Upper lobe of left lung (tissue), 4 donors: Measurements from ENCODE around the gene CARD10.

Source experiments
- EP300 ChIP-seq, 4 donors: sonication (generic); formaldehyde crosslinking; IDR thresholded peaks; one replicate each; pipeline ENCODE4 v1.5.1; 2017; ENCODE audit warnings: antibody characterized with exemption in 4 of 4, control low read depth in 2 of 4
- POLR2A ChIP-seq, 4 donors: fragments of 450-650 bp; IDR thresholded peaks; one replicate each; pipeline ENCODE4 v1.5.1; 2016 to 2017; ENCODE audit warnings: antibody characterized with exemption in 4 of 4, mild to moderate bottlenecking in 2 of 4
- TF ChIP-seq, protein P1 (sequence below), 6 experiments: fragments of 450-650 bp in 4 of 6; fragments of 200-600 bp in 2 of 6; sonication (generic) in 2 of 6; IDR thresholded peaks; one replicate each; pipeline ENCODE4 v1.5.1; 2016 to 2019; ENCODE audit warnings: antibody characterized with exemption in 6 of 6

DNA sequence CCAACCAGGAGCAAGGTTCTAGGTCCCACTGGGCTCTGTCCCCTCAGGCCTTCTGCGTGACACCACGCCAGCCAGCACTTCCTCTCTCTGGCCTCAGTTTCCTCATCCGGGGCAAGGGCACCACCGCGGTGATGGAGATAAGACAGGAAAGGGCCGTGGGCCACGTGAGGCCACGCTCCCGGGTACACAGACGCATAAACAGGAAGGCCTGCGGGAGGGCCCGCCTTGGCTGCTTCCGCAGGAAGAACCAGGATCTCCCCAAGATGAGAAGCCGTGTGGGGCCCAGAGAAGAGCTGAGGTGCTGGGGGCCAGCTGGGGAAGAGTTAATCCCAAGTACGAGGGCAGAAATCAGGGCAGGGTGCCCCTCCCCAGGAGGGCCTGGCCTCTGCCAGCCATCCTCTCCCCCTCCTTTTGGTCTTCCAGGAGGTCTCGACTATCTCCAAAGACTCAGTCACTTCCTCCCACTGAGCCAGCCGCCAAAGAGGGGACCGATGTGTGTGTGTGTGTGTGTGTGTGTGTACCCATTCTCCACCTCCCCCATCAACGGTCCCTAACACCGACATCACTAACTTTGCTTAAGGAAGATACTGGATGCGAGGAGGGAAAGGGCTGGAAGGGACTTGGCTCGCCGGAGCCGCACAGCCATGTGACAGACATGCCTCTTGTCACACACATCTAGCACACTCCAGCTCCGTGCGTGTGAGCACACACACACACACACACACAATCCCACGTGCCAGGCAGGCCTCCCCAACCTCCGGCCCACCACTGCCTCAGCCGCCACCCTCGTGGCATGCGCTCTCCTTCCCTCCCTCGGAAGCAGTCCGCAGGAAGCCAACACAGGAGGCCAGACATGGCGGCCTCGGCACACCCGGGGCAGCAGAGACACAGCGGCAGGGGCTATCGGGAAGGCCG, 34.5 kb downstream of the CARD10 start:
- TF ChIP-seq, protein P1, sequence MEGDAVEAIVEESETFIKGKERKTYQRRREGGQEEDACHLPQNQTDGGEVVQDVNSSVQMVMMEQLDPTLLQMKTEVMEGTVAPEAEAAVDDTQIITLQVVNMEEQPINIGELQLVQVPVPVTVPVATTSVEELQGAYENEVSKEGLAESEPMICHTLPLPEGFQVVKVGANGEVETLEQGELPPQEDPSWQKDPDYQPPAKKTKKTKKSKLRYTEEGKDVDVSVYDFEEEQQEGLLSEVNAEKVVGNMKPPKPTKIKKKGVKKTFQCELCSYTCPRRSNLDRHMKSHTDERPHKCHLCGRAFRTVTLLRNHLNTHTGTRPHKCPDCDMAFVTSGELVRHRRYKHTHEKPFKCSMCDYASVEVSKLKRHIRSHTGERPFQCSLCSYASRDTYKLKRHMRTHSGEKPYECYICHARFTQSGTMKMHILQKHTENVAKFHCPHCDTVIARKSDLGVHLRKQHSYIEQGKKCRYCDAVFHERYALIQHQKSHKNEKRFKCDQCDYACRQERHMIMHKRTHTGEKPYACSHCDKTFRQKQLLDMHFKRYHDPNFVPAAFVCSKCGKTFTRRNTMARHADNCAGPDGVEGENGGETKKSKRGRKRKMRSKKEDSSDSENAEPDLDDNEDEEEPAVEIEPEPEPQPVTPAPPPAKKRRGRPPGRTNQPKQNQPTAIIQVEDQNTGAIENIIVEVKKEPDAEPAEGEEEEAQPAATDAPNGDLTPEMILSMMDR (IDR thresholded peaks at IDR 0.05), result no peak
- peak in 3 of 4 donors; percentile 19 to 74 (median 31) for TF ChIP-seq POLR2A (IDR thresholded peaks at IDR 0.05)
- peak in 2 of 4 donors; percentile 73 to 93 for TF ChIP-seq EP300 (IDR thresholded peaks at IDR 0.05)
